Middle frontal gyrus (tissue), 1 donor: ENCODE results near the gene ALDH4A1.

ENCODE experiments used
- DNase-seq: peaks from one replicate; pipeline ENCODE4 v3.0.0-alpha.2; 2015; ENCODE audit warnings: low spot score; ENCODE audit errors: extremely low spot score

ALDH4A1 gene

GRCh38 chr1:18902523-18903290, at the start of gene ALDH4A1:
ALDH4A1 (minus strand) TSS chr1:18902555; CDS start chr1:18902523, 32 bp downstream.
- DNase-seq: peak; percentile 95

- DNase-seq: no peak
Measured at GRCh38 chr1:18951818-18952391, 49.5 kb upstream of the ALDH4A1 start.

GRCh38 chr1:18951416-18951815, 49.1 kb upstream of the ALDH4A1 start:
- DNase-seq: no peak

- no peak for DNase-seq
Measured at GRCh38 chr1:18950401-18951026, 48.2 kb upstream of the ALDH4A1 start.

- no peak for DNase-seq
Measured at GRCh38 chr1:18949686-18950400, 47.5 kb upstream of the ALDH4A1 start.

- DNase-seq: no peak
Measured at GRCh38 chr1:18948913-18949685, 46.7 kb upstream of the ALDH4A1 start.

- no peak for DNase-seq
Measured at GRCh38 chr1:18948048-18948912, 45.9 kb upstream of the ALDH4A1 start.

- DNase-seq: no peak
Measured at GRCh38 chr1:18947570-18947969, 45.2 kb upstream of the ALDH4A1 start.

GRCh38 chr1:18946550-18947381, 44.4 kb upstream of the ALDH4A1 start:
- DNase-seq: no peak

- DNase-seq: no peak
Measured at GRCh38 chr1:18945401-18945849, 43.1 kb upstream of the ALDH4A1 start.

- no peak for DNase-seq
Measured at GRCh38 chr1:18944810-18945209, 42.5 kb upstream of the ALDH4A1 start.

GRCh38 chr1:18943914-18944572, 41.7 kb upstream of the ALDH4A1 start:
- DNase-seq: no peak

GRCh38 chr1:18943162-18943561, 40.8 kb upstream of the ALDH4A1 start:
- DNase-seq: no peak

- no peak for DNase-seq
Measured at GRCh38 chr1:18942340-18942739, 40.0 kb upstream of the ALDH4A1 start.

GRCh38 chr1:18941221-18942141, 39.1 kb upstream of the ALDH4A1 start:
- peak; percentile 78 for DNase-seq

- DNase-seq: no peak
Measured at GRCh38 chr1:18940303-18941020, 38.1 kb upstream of the ALDH4A1 start.
